HG03565 (cell line): ENCODE measurements around the gene RIOK2.
"Not testable (repeated sequence)": the region's sequence is repeated elsewhere in the genome, so short reads cannot be mapped to it uniquely, and the experiment has no call there.

Source experiments
- ATAC-seq: cut with Tn5 transposase; IDR thresholded peaks from one replicate; pipeline ENCODE4 v1.9.1; 2021; ENCODE audit warnings: mild to moderate bottlenecking, moderate library complexity; ENCODE audit not compliant: unreplicated experiment

RIOK2 gene

GRCh38 chr5:97171703-97172102 lies 11.3 kb downstream of the RIOK2 start:
- no peak for ATAC-seq

DNA sequence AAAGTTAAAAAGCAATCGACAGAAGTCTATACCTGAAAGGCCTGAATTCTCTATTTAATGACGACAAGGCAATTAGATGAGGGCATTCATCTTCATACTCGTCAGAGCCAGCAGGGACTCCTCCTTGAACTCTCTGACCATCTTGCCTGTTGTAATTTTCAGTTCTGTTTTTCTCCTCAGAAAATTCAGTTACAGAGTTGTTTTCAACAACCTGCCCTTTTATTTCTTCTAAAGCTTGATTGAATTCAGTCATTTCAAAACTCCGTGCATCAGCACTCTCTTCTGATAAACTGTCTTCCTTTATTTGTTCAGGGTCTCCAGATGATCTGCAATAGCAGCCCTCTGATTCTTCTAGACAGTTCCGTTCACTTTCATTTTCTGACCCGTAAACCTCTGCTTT lies 15.6 kb downstream of the RIOK2 start:
- peak; percentile 81 for ATAC-seq

DNA sequence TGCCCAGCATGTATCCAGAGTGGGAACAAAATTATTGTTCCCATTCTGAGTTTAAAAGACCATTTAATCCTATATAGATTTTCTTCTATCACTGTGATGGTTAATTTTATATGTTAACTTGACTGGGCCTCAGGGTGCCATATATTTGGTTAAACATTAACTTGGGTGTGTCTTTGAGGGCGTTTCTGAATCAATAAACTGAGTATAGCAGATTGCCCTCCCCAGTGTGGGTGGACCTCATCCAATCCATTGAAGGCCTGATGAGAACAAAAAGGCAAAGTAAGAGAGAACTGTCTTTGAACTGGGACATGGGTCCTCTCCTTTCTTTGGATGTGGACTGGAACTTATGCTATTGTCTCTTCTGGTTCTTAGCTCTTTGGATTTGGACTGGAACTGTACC lies 17.3 kb downstream of the RIOK2 start:
- no peak for ATAC-seq

DNA sequence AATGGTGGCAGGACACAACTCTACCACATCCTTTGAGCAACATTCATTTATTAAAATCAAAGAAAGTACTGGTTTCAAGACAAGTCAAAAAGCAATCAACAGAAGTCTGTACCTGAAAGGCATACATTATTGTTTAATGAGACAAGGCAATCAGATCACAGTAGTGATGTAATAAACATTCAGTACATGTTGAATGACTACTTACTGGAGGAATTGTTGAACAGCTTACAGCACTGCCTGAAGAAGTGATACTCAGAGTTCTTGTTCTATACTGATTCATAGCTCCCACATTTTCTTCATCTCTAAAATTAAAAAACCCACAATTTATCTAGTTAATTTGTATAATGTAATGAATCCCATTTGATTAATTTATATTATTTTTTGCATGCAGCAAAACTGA lies 18.2 kb downstream of the RIOK2 start:
- ATAC-seq = no peak

GRCh38 chr5:97163790-97164285 lies 19.2 kb downstream of the RIOK2 start:
- ATAC-seq = no peak

- no peak for ATAC-seq
These were observed 19.7 kb downstream of the RIOK2 start for GRCh38 chr5:97163360-97163764.

DNA sequence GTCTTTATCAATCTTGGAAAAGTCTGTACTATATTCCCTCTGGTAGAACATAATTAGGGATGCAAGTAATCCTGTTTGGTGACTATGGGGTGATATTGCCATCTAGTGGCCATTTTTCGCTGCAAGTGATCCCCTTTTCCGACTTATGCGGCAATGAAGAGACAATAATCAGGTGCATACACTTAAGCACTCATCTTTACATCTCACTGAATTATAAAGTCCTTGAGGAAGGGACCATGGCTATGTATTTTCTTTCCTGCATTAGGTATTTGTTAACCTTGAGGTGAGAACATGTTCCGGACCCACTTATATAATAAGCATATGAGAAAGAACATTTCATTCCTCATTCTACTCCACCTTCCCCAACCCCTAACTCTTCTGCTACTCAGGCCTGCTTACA lies 21.0 kb downstream of the RIOK2 start:
- peak; percentile 50 for ATAC-seq

- no peak for ATAC-seq
These were observed 25.4 kb downstream of the RIOK2 start for GRCh38 chr5:97157689-97158088.

GRCh38 chr5:97151370-97151769 lies 31.7 kb downstream of the RIOK2 start:
- ATAC-seq = no peak

GRCh38 chr5:97150401-97150800 lies 32.6 kb downstream of the RIOK2 start:
- ATAC-seq = no peak

DNA sequence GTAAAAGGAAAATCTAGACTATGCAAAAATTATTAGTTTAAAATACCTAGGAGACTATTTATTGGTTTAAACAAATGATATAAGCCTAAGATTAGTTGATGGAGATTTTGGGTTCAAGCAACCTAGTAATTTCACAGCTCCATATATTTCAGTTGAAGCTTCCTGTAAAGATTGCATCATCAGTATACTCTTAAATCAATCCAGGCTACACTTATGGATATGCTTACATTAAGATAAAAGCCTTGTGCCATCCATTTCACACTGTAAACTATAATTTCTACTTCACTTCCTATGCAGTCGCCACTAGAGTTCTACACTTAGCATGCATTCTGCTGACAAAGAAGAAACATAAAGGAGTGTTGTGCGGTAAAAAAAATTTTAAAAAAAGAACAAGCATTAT lies 33.3 kb downstream of the RIOK2 start:
- no peak for ATAC-seq

- no peak for ATAC-seq
These were observed 34.8 kb downstream of the RIOK2 start for GRCh38 chr5:97148288-97148687.

DNA sequence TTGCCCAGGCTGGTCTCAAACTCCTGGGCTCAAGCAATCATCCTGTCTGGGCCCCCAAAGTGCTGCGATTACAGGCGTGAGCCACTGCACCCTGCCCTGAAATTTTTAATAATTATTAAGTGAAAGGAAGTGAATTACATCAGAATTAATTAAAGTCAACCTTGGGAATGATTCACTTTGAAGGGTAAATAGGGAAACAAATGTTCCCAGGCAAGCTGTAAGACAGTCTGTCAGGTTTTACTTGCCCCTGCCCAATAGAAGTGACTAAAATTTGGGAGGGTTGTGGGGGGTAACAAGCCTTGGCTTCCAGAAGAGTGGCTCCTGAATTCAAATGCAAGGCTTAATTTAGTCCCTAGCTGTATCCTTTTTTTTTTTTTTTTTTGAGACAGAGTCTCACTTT lies 39.3 kb downstream of the RIOK2 start:
- ATAC-seq = no peak

DNA sequence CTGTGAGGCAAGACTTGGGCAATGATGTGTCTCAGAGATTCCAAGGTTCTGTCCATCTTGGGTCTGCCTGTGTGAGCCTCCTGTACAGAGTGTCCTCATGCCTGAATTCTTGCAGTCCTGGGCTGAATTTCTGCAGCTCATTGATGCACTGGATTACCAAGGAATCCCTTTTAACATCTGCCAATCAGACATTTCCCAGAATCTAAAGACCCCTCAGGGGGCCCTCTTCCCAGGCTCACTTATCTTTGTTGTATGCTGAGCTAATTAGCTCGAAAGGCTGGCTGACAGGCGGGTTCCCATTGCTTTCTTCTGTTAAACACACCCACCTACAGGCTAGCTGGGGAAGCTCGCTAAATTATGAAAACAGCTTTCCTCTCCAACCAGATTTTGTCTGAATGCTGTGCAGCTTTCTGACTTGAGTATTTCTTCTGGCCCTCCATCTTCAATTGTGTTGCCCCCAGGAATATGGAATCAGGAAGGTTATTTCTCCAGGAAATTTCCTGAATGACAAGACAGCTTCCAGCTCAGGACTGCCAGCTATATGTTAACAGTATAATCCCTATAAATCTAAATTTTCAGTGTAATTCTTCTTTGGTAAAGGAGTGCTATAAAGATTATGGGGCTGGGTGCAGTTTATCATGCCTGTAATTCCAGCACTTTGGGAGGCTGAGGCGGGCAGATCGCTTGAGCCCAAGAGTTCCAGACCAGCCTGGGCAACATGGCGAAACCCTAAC lies 40.4 kb downstream of the RIOK2 start, which contains the start of gene LIX1:
Gene LIX1 (minus strand): TSS at position 91 of the 734 bp plus-strand sequence. CDS start 35 bp downstream, at position 56.
- peak; percentile 79 for ATAC-seq

GRCh38 chr5:97141539-97141938 lies 41.5 kb downstream of the RIOK2 start:
- no peak for ATAC-seq

GRCh38 chr5:97141031-97141430 lies 42.0 kb downstream of the RIOK2 start:
- ATAC-seq = no peak

DNA sequence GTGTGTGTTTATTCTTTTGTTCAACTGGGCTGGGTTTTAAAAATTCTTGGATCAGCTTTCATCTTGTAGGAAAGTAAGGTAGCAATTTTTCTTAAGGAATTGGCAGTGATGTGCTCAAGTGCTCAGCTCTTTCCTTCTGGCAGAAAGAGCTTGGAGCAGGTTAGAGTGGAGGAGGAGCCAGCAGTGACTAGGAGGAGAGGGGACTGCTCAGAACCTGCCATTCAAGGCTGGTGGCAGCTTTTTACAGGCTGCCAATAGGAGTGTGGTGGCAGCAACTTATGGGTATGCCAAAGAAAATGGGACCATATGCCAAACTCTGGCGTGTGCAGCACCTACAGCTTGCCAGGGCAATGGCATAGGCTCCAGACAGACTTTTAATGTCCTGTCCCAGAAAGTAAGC lies 42.8 kb downstream of the RIOK2 start:
- ATAC-seq = not testable (repeated sequence)

DNA sequence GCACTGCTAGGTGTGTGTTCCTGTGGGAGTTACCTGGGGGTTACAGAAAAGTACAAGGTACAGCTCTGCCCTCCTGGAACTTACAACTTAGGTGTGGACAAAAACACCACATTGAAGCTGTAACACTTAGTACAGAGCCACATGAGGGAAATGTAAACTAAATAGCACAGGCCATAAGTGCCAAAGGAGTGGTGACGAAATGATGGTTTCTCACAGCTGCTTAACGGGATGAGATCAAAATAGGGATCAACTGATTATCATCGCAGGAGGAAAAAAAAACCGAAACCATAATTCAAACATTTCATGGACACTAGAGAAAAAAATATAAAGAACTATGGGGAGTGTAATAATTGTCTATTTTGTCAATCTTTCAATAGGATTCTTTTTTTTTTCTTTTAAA lies 46.6 kb downstream of the RIOK2 start:
- no peak for ATAC-seq

DNA sequence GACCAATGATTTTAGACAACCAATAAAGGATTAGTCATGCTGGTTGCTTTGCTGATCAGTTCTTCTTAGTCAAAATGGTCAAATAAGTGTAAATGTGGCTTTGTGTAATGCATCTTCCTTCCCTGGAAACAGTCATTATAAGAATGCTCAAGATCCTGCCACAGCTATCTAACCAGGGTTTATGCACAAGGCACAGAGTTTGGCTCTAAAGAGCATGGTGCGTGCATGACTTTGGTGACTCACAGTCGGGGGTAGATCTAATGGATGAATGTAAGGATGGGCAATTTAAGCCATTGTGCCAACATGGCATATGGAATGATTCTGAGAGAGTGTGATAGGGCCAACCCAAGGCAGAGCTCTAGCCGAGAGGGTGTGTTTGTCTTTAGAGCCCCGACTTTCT lies 47.2 kb downstream of the RIOK2 start:
- ATAC-seq = no peak

- ATAC-seq = no peak
These were observed 48.4 kb downstream of the RIOK2 start for GRCh38 chr5:97134634-97135033.

DNA sequence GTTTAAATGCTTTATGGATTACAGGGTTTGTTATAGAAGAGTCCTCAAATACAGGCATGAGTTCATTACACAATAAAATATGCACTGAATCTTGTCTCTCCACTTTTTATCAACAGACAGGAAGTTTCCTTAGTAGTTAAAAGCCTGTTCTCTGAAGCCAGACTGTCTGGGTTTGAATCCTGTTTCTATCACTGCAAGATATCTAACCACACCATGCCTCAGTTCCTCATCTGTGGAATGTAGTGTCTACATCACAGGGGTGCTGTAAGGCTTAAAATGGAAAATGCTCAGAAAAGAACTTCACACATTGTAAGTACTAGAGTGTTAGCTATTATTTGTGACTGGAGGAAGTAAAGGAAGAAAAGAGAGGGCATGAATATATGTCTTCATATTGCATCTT lies 49.9 kb downstream of the RIOK2 start:
- ATAC-seq = no peak

DNA sequence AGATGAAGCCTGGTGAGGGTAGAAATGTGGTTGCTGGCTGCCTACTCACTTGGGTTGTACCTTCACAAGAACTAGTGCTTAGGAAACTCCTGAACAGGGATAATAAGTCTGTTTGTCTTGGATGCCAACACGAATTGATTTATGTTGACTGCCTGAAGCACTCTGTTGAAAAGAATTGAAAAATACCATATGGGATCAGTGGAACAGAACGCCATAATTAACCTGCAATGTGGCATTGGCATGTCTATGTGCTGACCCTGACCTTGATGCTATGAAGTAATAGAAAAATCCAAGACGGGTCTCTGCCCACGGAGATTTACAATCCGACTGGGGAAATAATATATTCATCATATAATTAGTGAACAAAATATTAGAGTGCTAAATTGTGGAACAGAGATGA lies 51.1 kb downstream of the RIOK2 start:
- no peak for ATAC-seq

GRCh38 chr5:97131139-97131710 lies 51.8 kb downstream of the RIOK2 start:
- ATAC-seq = no peak
